Transverse colon (tissue), 3 donors: ENCODE results near the gene SDR9C7.
"Not testable (repeated sequence)": the region's sequence is repeated elsewhere in the genome, so short reads cannot be mapped to it uniquely, and the experiment has no call there.

Source experiments
- CTCF ChIP-seq, 5 experiments: fragments of 200-600 bp in 3 of 5; fragments of 450-650 bp in 2 of 5; sonication (generic) in 3 of 5; IDR thresholded peaks; 1 replicate in 2 of 5; 2 replicates in 3 of 5; pipeline ENCODE4 v1.5.1; 2016 to 2017; ENCODE audit warnings: antibody characterized with exemption in 5 of 5, inconsistent platforms in 3 of 5, mild to moderate bottlenecking in 2 of 5, moderate library complexity in 1 of 5
- EP300 ChIP-seq: sonication (generic); formaldehyde crosslinking; IDR thresholded peaks from one replicate; pipeline ENCODE4 v1.6.1; 2017; ENCODE audit warnings: antibody characterized with exemption, low read depth
- POLR2A ChIP-seq: fragments of 450-650 bp; IDR thresholded peaks from one replicate; pipeline ENCODE4 v1.6.1; 2016; ENCODE audit warnings: antibody characterized with exemption, mild to moderate bottlenecking, moderate library complexity

- TF ChIP-seq CTCF (IDR thresholded peaks at IDR 0.05); POLR2A; EP300: not testable (repeated sequence)
Measured at GRCh38 chr12:56909403-56909802, 24.8 kb downstream of the SDR9C7 start.
